ENCODE data around the gene LHX6.

Gene LHX6

DNA sequence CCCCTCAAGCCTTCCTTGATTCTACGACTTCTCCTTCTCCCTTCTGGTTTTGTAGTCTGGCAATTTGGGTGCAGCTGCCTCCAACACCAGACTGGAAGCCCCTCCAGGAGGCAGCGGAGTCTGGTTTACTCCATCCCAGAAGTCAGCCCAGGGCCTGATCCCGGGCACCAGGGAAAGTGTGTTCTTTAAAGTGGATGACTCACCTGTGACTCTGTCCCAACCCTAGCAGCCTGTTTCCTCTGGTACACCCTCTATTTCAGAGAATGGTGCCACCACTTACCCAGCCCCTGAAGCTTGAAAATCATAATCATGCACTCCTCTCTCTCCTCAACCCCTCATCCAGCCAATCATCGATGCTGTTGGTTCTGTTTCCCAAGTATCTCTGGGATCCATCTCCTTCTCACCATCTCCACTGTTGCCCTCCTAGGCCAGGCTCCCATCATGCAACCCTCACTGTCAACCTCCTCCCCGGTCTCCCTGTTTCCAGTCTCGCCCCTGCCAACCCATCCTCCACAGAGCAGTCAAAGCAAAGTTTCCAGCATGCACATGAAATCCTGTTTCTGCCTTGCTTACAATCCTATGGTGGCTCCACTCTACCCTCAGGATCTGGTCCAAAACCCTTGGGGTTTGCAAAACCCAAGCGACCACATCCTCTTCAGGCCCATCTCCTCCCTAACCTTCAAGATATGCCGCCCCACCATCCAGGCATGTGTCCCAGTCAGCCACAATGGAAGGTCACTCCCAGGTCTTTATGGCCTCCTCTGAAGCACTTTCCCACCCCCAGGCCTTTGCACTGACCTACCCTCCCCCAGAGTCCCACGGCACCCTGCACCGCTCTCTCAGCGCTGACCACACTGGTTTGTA lies 10.5 kb downstream of the LHX6 start:
- peak overlapping the region; percentile 3 for H3K4me2 ChIP-seq (ENCODE audit: low read length, poor library complexity, severe bottlenecking)
- no peak overlapping the region for H3K4me3 ChIP-seq (ENCODE audit: insufficient read depth in 1 of 2, low read depth in 1 of 2, low read length in 2 of 2)
- no peak overlapping the region for H4K91ac ChIP-seq (ENCODE audit: low read length)
- 23% methylated on average over 11 of the region's 11 CpGs for WGBS
- H3K4me1 ChIP-seq (ENCODE audit: control insufficient read depth, insufficient read depth, low read depth, low read length), result peaks cover 30% of the 10 kb centered on the region
- H2AFZ ChIP-seq (ENCODE audit: low read depth, low read length), result no peak overlapping the region
- H3K9me3 ChIP-seq (ENCODE audit: control insufficient read depth, low read length), result no peaks in the 10 kb centered on the region
- H3K27ac ChIP-seq (ENCODE audit: low read length, poor library complexity, severe bottlenecking), result no peak overlapping the region
- no peak overlapping the region for H3K14ac ChIP-seq (ENCODE audit: low read length in 2 of 2)
- H2BK15ac ChIP-seq (ENCODE audit: low read depth, poor library complexity, severe bottlenecking), result no peak overlapping the region
- H3K9ac ChIP-seq (ENCODE audit: low read length), result no peak overlapping the region
- H3K18ac ChIP-seq (ENCODE audit: low read depth in 1 of 2, low read length in 2 of 2), result no peak overlapping the region
- H4K8ac ChIP-seq (ENCODE audit: low read length), result no peak overlapping the region
- DNase-seq, result no peak
- peaks cover 94 to 98% of the 10 kb centered on the region in 2 experiments for H3K27me3 ChIP-seq (ENCODE audit: control insufficient read depth in 1 of 2, insufficient read depth in 1 of 2, low read length in 2 of 2)
- no peaks in the 10 kb centered on the region for H3K36me3 ChIP-seq (ENCODE audit: control insufficient read depth in 1 of 2, insufficient read depth in 2 of 2, low read depth in 1 of 2, low read length in 2 of 2)
- no peak overlapping the region for H3K4ac ChIP-seq (ENCODE audit: low read depth in 1 of 2, low read length in 2 of 2)
- H3K23ac ChIP-seq (ENCODE audit: low read length in 2 of 2), result no peak overlapping the region
- H2BK5ac ChIP-seq (ENCODE audit: low read depth, low read length, poor library complexity, severe bottlenecking), result no peak overlapping the region
- H2BK12ac ChIP-seq (ENCODE audit: low read length in 2 of 2), result no peak overlapping the region
- H3K79me1 ChIP-seq (replicated peaks; ENCODE audit: low read length, poor library complexity, severe bottlenecking), result no peaks in the 10 kb centered on the region
- H2BK120ac ChIP-seq (ENCODE audit: low read depth, low read length), result no peak overlapping the region
- H2AK5ac ChIP-seq (ENCODE audit: low read length, severe bottlenecking), result no peak overlapping the region

DNA sequence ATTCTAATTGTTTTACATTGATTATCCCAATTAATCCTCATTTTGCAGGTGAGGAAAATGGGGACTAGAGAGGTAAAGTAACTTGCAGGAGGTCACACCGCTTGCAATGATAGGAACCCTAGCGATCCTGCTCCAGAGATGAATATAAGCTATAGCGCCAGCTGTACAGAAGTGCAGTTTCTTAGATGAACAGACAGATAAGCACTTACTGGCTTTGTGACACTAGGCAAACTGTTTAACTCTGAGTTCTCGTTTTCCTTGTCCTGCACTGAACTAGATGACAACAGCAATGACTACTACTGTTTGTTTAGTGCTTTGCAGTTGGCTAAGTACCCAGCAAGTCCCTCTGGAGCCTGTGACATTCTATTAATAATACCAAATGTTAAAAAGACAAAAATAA lies 11.1 kb downstream of the LHX6 start:
- Histone ChIP-seq H4K8ac (ENCODE audit: low read length) (no peak overlapping the region), H3K4me2 (ENCODE audit: low read length, poor library complexity, severe bottlenecking) (no peak overlapping the region), H3K9ac (ENCODE audit: low read length) (no peak overlapping the region), H3K4ac (ENCODE audit: low read depth in 1 of 2, low read length in 2 of 2) (no peak overlapping the region), H3K36me3 (ENCODE audit: control insufficient read depth in 1 of 2, insufficient read depth in 2 of 2, low read depth in 1 of 2, low read length in 2 of 2) (no peaks in the 10 kb centered on the region), H2AK5ac (ENCODE audit: low read length, severe bottlenecking) (no peak overlapping the region), H3K27ac (ENCODE audit: low read length, poor library complexity, severe bottlenecking) (no peak overlapping the region), H2BK15ac (ENCODE audit: low read depth, poor library complexity, severe bottlenecking) (no peak overlapping the region), H3K4me1 (ENCODE audit: control insufficient read depth, insufficient read depth, low read depth, low read length) (peaks cover 31% of the 10 kb centered on the region), H3K18ac (ENCODE audit: low read depth in 1 of 2, low read length in 2 of 2) (no peak overlapping the region), H3K9me3 (ENCODE audit: control insufficient read depth, low read length) (no peaks in the 10 kb centered on the region), H3K23ac (ENCODE audit: low read length in 2 of 2) (no peak overlapping the region), H2BK12ac (ENCODE audit: low read length in 2 of 2) (no peak overlapping the region), H2BK120ac (ENCODE audit: low read depth, low read length) (no peak overlapping the region), H2BK5ac (ENCODE audit: low read depth, low read length, poor library complexity, severe bottlenecking) (no peak overlapping the region), H2AFZ (ENCODE audit: low read depth, low read length) (no peak overlapping the region), H3K27me3 (ENCODE audit: control insufficient read depth in 1 of 2, insufficient read depth in 1 of 2, low read length in 2 of 2) (peaks cover 94 to 98% of the 10 kb centered on the region in 2 experiments), H3K14ac (ENCODE audit: low read length in 2 of 2) (no peak overlapping the region), H4K91ac (ENCODE audit: low read length) (no peak overlapping the region), H3K79me1 (replicated peaks; ENCODE audit: low read length, poor library complexity, severe bottlenecking) (no peaks in the 10 kb centered on the region), H3K4me3 (ENCODE audit: insufficient read depth in 1 of 2, low read depth in 1 of 2, low read length in 2 of 2) (no peak overlapping the region)
- 69% methylated on average over 4 of the region's 4 CpGs for WGBS
- DNase-seq, result no peak

DNA sequence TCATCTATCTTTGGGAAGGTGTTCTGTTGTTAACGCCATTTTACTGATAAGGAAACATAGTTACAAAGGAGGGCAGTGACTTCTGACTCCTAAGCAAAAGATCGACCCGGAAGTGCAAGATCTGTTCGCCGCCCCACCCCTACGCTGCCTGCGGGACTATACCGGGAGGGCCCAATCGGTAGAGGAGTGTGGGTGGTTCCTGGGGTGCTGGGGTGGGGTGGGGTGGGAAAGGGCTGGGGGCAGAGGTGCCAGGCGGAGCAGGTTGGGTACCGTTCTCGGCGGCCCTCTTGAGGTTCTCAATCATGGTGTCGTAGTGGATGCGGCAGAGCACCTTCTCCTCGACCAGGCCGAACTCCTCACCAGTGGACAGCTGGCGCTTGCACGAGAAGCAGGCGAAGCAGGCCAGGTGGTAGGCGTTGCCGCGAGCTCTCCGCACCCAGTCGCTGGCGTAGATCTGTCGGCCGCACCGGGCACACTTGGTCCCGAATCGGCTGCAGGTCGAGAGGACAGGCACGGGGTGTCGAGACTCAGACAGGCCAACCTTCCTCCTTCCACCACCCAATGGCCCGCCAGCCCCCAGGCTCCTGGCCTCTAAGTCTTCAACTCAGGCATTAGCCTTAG lies 11.8 kb downstream of the LHX6 start:
- H3K27ac ChIP-seq (ENCODE audit: low read length, poor library complexity, severe bottlenecking), result no peak overlapping the region
- H3K4me3 ChIP-seq (ENCODE audit: insufficient read depth in 1 of 2, low read depth in 1 of 2, low read length in 2 of 2), result no peak overlapping the region
- peak overlapping the region in 1 of 2 experiments; percentile 23 for H3K23ac ChIP-seq (ENCODE audit: low read length in 2 of 2)
- H2AFZ ChIP-seq (ENCODE audit: low read depth, low read length), result no peak overlapping the region
- H3K14ac ChIP-seq (ENCODE audit: low read length in 2 of 2), result no peak overlapping the region
- no peak overlapping the region for H3K9ac ChIP-seq (ENCODE audit: low read length)
- H3K4me2 ChIP-seq (ENCODE audit: low read length, poor library complexity, severe bottlenecking), result no peak overlapping the region
- H4K8ac ChIP-seq (ENCODE audit: low read length), result no peak overlapping the region
- peaks cover 31% of the 10 kb centered on the region for H3K4me1 ChIP-seq (ENCODE audit: control insufficient read depth, insufficient read depth, low read depth, low read length)
- H2BK120ac ChIP-seq (ENCODE audit: low read depth, low read length), result no peak overlapping the region
- H2BK15ac ChIP-seq (ENCODE audit: low read depth, poor library complexity, severe bottlenecking), result no peak overlapping the region
- no peak overlapping the region for H2BK5ac ChIP-seq (ENCODE audit: low read depth, low read length, poor library complexity, severe bottlenecking)
- no peaks in the 10 kb centered on the region for H3K79me1 ChIP-seq (replicated peaks; ENCODE audit: low read length, poor library complexity, severe bottlenecking)
- H3K27me3 ChIP-seq (ENCODE audit: control insufficient read depth in 1 of 2, insufficient read depth in 1 of 2, low read length in 2 of 2), result peaks cover 94 to 98% of the 10 kb centered on the region in 2 experiments
- DNase-seq, result no peak
- H3K9me3 ChIP-seq (ENCODE audit: control insufficient read depth, low read length), result no peaks in the 10 kb centered on the region
- no peak overlapping the region for H2AK5ac ChIP-seq (ENCODE audit: low read length, severe bottlenecking)
- no peak overlapping the region for H3K18ac ChIP-seq (ENCODE audit: low read depth in 1 of 2, low read length in 2 of 2)
- WGBS, result 31% methylated on average over 28 of the region's 35 CpGs
- no peak overlapping the region for H4K91ac ChIP-seq (ENCODE audit: low read length)
- H3K4ac ChIP-seq (ENCODE audit: low read depth in 1 of 2, low read length in 2 of 2), result no peak overlapping the region
- no peaks in the 10 kb centered on the region for H3K36me3 ChIP-seq (ENCODE audit: control insufficient read depth in 1 of 2, insufficient read depth in 2 of 2, low read depth in 1 of 2, low read length in 2 of 2)
- no peak overlapping the region for H2BK12ac ChIP-seq (ENCODE audit: low read length in 2 of 2)

DNA sequence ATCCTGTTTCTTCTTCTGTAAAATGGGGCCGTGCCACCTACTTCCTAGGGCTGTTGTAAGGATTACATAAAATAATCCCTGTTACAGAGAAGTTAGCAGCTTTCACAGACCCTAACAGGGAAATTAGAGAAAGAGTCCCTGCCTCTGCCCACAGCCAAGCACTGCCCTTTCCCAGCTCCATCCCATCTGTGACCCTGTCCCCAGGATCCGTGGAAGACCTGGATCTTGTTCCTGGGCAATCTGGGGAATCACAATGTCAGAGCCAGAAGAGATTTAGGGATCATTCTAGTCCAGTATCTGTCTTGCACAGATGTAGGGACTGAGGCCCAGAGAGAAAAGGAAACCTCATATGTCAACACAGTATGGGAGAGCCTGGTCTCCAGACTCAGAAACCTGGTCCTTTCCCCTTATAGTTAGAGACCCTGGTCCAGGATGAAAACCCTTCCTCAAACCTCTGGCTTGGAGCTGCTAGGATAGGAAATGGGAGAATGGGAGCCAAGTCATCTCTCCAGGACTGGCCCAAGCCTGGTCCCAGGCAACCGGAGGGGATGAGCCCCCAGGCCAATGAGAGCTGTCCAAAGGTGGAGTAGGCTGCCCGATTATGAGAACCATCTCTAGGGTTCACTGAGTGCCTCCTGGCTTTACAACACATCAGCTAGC lies 12.5 kb downstream of the LHX6 start:
- H2AFZ ChIP-seq (ENCODE audit: low read depth, low read length), result no peak overlapping the region
- no peaks in the 10 kb centered on the region for H3K79me1 ChIP-seq (replicated peaks; ENCODE audit: low read length, poor library complexity, severe bottlenecking)
- no peak overlapping the region for H2BK5ac ChIP-seq (ENCODE audit: low read depth, low read length, poor library complexity, severe bottlenecking)
- H3K27me3 ChIP-seq (ENCODE audit: control insufficient read depth in 1 of 2, insufficient read depth in 1 of 2, low read length in 2 of 2), result peaks cover 94 to 98% of the 10 kb centered on the region in 2 experiments
- no peak overlapping the region for H3K23ac ChIP-seq (ENCODE audit: low read length in 2 of 2)
- no peak overlapping the region for H3K9ac ChIP-seq (ENCODE audit: low read length)
- no peak overlapping the region for H4K8ac ChIP-seq (ENCODE audit: low read length)
- H3K14ac ChIP-seq (ENCODE audit: low read length in 2 of 2), result no peak overlapping the region
- H2BK15ac ChIP-seq (ENCODE audit: low read depth, poor library complexity, severe bottlenecking), result no peak overlapping the region
- H2AK5ac ChIP-seq (ENCODE audit: low read length, severe bottlenecking), result no peak overlapping the region
- H4K91ac ChIP-seq (ENCODE audit: low read length), result no peak overlapping the region
- no peak for DNase-seq
- peaks cover 31% of the 10 kb centered on the region for H3K4me1 ChIP-seq (ENCODE audit: control insufficient read depth, insufficient read depth, low read depth, low read length)
- H2BK12ac ChIP-seq (ENCODE audit: low read length in 2 of 2), result no peak overlapping the region
- no peak overlapping the region for H3K27ac ChIP-seq (ENCODE audit: low read length, poor library complexity, severe bottlenecking)
- WGBS, result 40% methylated on average over 4 of the region's 4 CpGs
- H3K18ac ChIP-seq (ENCODE audit: low read depth in 1 of 2, low read length in 2 of 2), result no peak overlapping the region
- H3K4me3 ChIP-seq (ENCODE audit: insufficient read depth in 1 of 2, low read depth in 1 of 2, low read length in 2 of 2), result no peak overlapping the region
- H3K4ac ChIP-seq (ENCODE audit: low read depth in 1 of 2, low read length in 2 of 2), result no peak overlapping the region
- no peaks in the 10 kb centered on the region for H3K9me3 ChIP-seq (ENCODE audit: control insufficient read depth, low read length)
- no peak overlapping the region for H3K4me2 ChIP-seq (ENCODE audit: low read length, poor library complexity, severe bottlenecking)
- no peak overlapping the region for H2BK120ac ChIP-seq (ENCODE audit: low read depth, low read length)
- no peaks in the 10 kb centered on the region for H3K36me3 ChIP-seq (ENCODE audit: control insufficient read depth in 1 of 2, insufficient read depth in 2 of 2, low read depth in 1 of 2, low read length in 2 of 2)
